HUES6 (cell line): ENCODE measurements around the gene TYW1.
"Not testable (repeated sequence)": the region's sequence is repeated elsewhere in the genome, so short reads cannot be mapped to it uniquely, and the experiment has no call there.

Source experiments
- H3K27ac ChIP-seq: 2 replicates; pipeline ENCODE4 v1.7.0; 2013; ENCODE audit warnings: low read depth, mild to moderate bottlenecking, low read length, inconsistent platforms
- H3K27me3 ChIP-seq: 2 replicates; pipeline ENCODE4 v1.6.1; 2013; ENCODE audit warnings: low read length; ENCODE audit not compliant: control insufficient read depth, insufficient read depth
- H3K36me3 ChIP-seq: 2 replicates; pipeline ENCODE4 v1.6.1; 2013; ENCODE audit warnings: low read length; ENCODE audit not compliant: control insufficient read depth, insufficient read depth
- H3K4me1 ChIP-seq: 2 replicates; pipeline ENCODE4 v1.6.1; 2013; ENCODE audit warnings: low read length; ENCODE audit not compliant: control insufficient read depth, insufficient read depth
- H3K4me3 ChIP-seq: 2 replicates; pipeline ENCODE4 v1.5.1; 2013; ENCODE audit warnings: low read depth, low read length
- H3K9ac ChIP-seq: one replicate; pipeline ENCODE4 v1.6.1; 2013; ENCODE audit warnings: mild to moderate bottlenecking, low read length
- H3K9me3 ChIP-seq: 2 replicates; pipeline ENCODE4 v1.6.1; 2013; ENCODE audit warnings: low read depth, low read length; ENCODE audit not compliant: control insufficient read depth, insufficient read depth

Gene TYW1

GRCh38 chr7:67229018-67229417, 232.4 kb downstream of the TYW1 start:
- H3K4me1 ChIP-seq, H3K36me3 ChIP-seq, H3K9ac ChIP-seq, H3K9me3 ChIP-seq, H3K27me3 ChIP-seq, H3K4me3 ChIP-seq, H3K27ac ChIP-seq: not testable (repeated sequence)

- H3K36me3 ChIP-seq, H3K9ac ChIP-seq, H3K27ac ChIP-seq, H3K4me1 ChIP-seq, H3K9me3 ChIP-seq, H3K27me3 ChIP-seq, H3K4me3 ChIP-seq: not testable (repeated sequence)
Measured at GRCh38 chr7:67230029-67230428, 233.4 kb downstream of the TYW1 start.

- not testable (repeated sequence) for H3K27me3 ChIP-seq, H3K27ac ChIP-seq, H3K4me1 ChIP-seq, H3K9me3 ChIP-seq, H3K9ac ChIP-seq, H3K4me3 ChIP-seq, H3K36me3 ChIP-seq
Measured at GRCh38 chr7:67233506-67233905, 236.9 kb downstream of the TYW1 start.

- not testable (repeated sequence) for H3K9ac ChIP-seq, H3K27me3 ChIP-seq, H3K4me3 ChIP-seq, H3K9me3 ChIP-seq, H3K27ac ChIP-seq, H3K36me3 ChIP-seq, H3K4me1 ChIP-seq
Measured at GRCh38 chr7:67236216-67236615, 239.6 kb downstream of the TYW1 start.

GRCh38 chr7:67242871-67243270, 246.2 kb downstream of the TYW1 start:
- not testable (repeated sequence) for H3K4me1 ChIP-seq, H3K4me3 ChIP-seq, H3K36me3 ChIP-seq, H3K9me3 ChIP-seq, H3K9ac ChIP-seq, H3K27me3 ChIP-seq, H3K27ac ChIP-seq

GRCh38 chr7:67248364-67248763, 251.7 kb downstream of the TYW1 start:
- H3K4me1 ChIP-seq, H3K9me3 ChIP-seq, H3K4me3 ChIP-seq, H3K27ac ChIP-seq, H3K9ac ChIP-seq, H3K27me3 ChIP-seq, H3K36me3 ChIP-seq: not testable (repeated sequence)

GRCh38 chr7:67251986-67252558, 255.4 kb downstream of the TYW1 start:
- no peaks in the 10 kb centered on the region for H3K4me1 ChIP-seq
- H3K4me3 ChIP-seq: no peak overlapping the region
- no peaks in the 10 kb centered on the region for H3K27me3 ChIP-seq
- H3K9me3 ChIP-seq: peaks cover 8% of the 10 kb centered on the region
- no peaks in the 10 kb centered on the region for H3K36me3 ChIP-seq
- no peak overlapping the region for H3K9ac ChIP-seq
- H3K27ac ChIP-seq: no peak overlapping the region

- H3K4me1 ChIP-seq, H3K9ac ChIP-seq, H3K27me3 ChIP-seq, H3K36me3 ChIP-seq, H3K27ac ChIP-seq, H3K4me3 ChIP-seq, H3K9me3 ChIP-seq: not testable (repeated sequence)
Measured at GRCh38 chr7:67255076-67255475, 258.4 kb downstream of the TYW1 start.

GRCh38 chr7:67257779-67258178, 261.1 kb downstream of the TYW1 start:
- H3K4me1 ChIP-seq, H3K27me3 ChIP-seq, H3K27ac ChIP-seq, H3K9me3 ChIP-seq, H3K4me3 ChIP-seq, H3K36me3 ChIP-seq, H3K9ac ChIP-seq: not testable (repeated sequence)

- not testable (repeated sequence) for H3K27me3 ChIP-seq, H3K4me1 ChIP-seq, H3K4me3 ChIP-seq, H3K36me3 ChIP-seq, H3K27ac ChIP-seq, H3K9ac ChIP-seq, H3K9me3 ChIP-seq
Measured at GRCh38 chr7:67259363-67259762, 262.7 kb downstream of the TYW1 start.

- not testable (repeated sequence) for H3K4me1 ChIP-seq, H3K4me3 ChIP-seq, H3K9ac ChIP-seq, H3K9me3 ChIP-seq, H3K27me3 ChIP-seq, H3K36me3 ChIP-seq, H3K27ac ChIP-seq
Measured at GRCh38 chr7:67260166-67260586, 263.5 kb downstream of the TYW1 start.

- H3K4me1 ChIP-seq: not testable (repeated sequence)
Measured at GRCh38 chr7:67264000-67264399, 267.4 kb downstream of the TYW1 start.

More at GRCh38 chr7:67264000-67264399, 267.4 kb downstream of the TYW1 start:
- H3K9me3 ChIP-seq, H3K36me3 ChIP-seq, H3K27me3 ChIP-seq, H3K9ac ChIP-seq, H3K27ac ChIP-seq, H3K4me3 ChIP-seq: not testable (repeated sequence)
